Tongue (tissue), 1 donor: ENCODE data around the gene SMR3A. TPM values are rescaled to one million over a fixed set of nuclear protein-coding genes. Genes with fewer than 3 reads are reported as not detected.

Experiments used
- total RNA-seq: library from RNA; depleted of rRNA; stranded (reverse); fragments of >200 nt; gene quantifications from one replicate; pipeline ENCODE4 v1.2.3, GENCODE V29; 2014

The SMR3A gene
- total RNA-seq, 1 donor from 2014 or later, result not detected

Other genes starting within 250 kb of the SMR3A start
- gene PRR27, start 206.5 kb upstream of the SMR3A start, total RNA-seq, result 0.51 TPM
- not detected for gene ODAM, start 165.0 kb upstream of the SMR3A start, total RNA-seq
- gene FDCSP, start 134.6 kb upstream of the SMR3A start, total RNA-seq, result not detected
- not detected for gene CSN3, start 118.2 kb upstream of the SMR3A start, total RNA-seq
- not detected for gene CABS1, start 25.8 kb upstream of the SMR3A start, total RNA-seq
- gene SMR3B, start 22.4 kb downstream of the SMR3A start, total RNA-seq, result not detected
- not detected for gene OPRPN, start 37.2 kb downstream of the SMR3A start, total RNA-seq
- 140 TPM for gene MUC7, start 111.4 kb downstream of the SMR3A start, total RNA-seq
- gene AMTN, start 157.8 kb downstream of the SMR3A start, total RNA-seq, result not detected
- not detected for gene AMBN, start 231.5 kb downstream of the SMR3A start, total RNA-seq